ENCODE data around the gene MTM1.

Gene MTM1

GRCh38 chrX:150610043-150610442 is 41.6 kb downstream of the MTM1 start:
- no peak for DNase-seq

DNA sequence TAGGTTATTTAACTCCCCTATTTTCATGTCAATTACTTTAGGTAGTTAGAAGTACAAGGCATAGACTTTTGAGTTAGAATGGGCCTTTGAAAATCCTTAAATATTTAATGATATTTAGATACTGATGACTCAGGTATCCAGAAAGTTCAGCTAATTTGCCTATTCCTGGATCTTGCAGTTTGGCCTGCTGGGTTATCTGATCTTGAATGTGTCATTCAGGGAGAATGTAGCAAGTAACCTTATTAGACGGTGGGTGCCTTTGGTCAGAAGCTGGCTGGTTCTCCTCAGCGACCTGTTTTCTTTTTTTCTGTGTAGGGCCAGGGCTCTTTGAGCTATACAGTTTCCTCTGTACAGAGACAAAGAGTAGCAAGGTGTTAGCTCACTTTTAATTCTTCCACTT is 42.0 kb downstream of the MTM1 start:
- no peak for DNase-seq

DNA sequence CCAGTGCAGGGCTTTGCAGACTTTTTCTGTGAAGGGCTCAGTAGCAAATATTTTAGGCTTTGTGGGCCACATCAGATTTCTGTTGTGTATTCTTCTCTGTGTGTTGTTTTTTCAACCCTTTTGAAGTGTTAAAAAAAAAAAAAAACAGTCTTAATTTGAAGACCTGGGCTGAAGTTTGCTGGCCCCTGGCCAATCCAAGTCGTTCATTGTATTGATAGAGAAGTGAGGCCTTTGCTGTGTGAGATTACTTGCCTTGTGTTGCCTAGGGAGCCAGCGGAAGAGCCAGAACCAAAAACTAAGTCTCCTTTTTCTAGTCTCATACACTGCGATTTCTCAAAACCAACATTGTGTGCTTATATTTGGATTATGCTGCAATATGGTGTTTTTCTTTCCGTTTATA is 46.9 kb downstream of the MTM1 start:
- no peak for DNase-seq

GRCh38 chrX:150616179-150616862 is 47.9 kb downstream of the MTM1 start:
- DNase-seq, result no peak

GRCh38 chrX:150616863-150617198 is 48.4 kb downstream of the MTM1 start:
- DNase-seq, result no peak

DNA sequence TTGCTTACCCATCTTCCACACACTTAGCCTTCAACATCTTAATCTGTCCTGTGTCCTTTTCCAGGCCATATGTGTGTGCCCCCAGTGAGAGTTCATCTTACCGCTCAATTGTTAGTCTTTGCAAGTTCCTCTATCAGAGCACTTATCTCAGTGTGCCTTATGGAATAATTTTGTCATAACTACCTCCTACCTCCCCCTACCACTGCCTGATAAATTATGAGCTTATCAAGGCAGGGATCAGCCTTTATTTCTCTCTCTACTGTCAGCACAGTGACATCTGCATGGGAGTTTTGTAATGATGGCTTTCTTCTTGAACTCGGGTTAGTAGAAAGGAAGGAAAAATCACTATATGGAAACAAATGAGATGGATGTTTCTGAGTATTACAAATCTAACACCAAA is 53.2 kb downstream of the MTM1 start:
- no peak for DNase-seq

DNA sequence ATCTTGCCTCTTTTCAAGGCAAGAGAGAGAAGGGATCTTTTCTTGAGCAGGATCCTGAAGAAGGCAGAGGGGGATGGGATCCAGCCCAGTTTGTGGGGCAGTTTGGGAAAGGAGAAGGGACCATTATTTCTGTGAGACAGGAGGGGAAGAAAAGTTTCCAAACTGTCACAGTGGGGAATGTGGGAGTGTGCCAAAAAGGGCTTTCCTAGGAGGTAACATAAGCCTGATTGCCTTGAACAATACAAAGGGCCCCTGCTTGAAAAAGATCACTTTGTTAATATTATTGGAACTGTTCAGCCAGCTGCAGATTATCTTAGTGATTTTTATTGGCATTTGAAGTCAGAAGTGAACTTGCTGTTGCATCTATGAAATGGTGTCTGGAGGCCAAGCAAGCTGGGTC is 55.2 kb downstream of the MTM1 start:
- no peak for DNase-seq

DNA sequence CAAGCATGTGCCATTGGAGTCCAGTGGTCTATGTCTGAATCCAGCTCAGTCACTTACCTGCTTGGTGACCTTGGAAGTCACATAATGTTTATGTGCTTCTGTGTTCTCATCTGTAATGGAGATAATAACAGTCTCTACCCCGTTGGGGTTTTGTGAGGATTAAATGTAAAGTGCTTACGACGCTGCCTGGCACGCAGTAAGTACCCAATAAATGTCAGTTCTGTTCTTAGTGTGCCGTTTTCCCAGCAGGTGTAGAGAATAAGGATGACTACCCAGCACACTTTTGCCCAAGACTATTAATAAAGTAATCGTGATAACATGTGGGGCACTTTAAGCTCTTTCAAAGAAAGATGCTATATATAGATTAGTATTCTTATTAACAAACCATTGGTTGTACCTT is 56.7 kb downstream of the MTM1 start:
- DNase-seq, result no peak

GRCh38 chrX:150625875-150626274 is 57.5 kb downstream of the MTM1 start:
- DNase-seq, result no peak

DNA sequence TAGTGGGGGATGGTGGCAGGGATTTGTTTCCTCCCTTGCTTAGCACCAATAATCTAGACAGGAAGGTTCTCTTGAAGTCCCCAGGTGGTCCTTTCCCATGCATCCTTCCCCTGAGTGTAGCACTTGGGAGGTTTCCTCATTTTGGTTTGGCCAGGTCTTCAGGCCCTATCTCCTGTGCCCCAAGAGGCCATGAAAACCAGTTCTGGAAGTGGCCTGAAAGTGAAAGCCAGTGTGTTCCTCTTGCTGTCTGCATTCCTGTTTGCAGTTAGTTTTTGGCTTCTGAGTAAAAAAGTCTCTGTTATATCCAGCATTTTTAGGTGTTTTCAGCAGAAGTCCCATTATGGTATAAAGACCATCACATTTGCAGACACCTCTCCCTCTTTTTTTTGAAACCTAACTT is 59.5 kb downstream of the MTM1 start:
- no peak for DNase-seq

DNA sequence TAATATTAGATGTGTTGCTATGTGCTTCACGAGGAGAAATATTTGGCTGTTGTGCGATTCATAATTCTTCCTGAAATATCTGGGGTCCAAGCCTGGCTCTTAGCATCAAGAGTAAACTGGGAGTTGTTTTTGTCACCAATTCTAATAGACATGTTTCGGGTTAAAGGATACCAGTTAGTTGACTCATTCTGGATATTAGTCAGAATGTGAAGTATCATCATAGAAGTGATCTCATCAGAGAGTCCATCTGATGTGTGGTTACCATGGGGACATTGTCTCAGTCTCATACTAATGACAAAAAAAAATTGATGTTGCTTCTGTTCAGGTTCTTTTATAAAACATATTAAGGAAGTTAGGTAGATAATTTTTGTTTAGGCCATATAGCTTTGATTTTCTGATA is 67.5 kb downstream of the MTM1 start:
- peak; percentile 76 for DNase-seq

DNA sequence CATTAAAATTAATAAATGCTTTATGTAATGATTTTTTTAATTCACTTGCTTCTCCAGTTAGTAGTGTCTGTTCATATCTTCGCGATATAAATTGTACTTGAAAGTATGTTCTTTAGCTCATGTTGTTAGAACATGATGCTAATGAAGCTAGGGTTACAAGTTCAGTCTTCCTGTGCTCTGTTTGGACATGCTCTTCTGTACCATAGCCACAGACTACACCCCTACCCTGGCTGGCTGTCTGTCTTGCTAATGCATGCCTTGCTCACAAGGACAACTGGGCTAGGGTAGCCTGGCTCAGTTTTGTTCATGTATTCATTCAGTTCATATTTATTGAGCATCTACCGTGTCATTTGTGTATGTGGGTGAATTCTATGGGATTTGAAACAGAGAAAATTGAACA is 74.0 kb downstream of the MTM1 start:
- no peak for DNase-seq

GRCh38 chrX:150643271-150643670 is 74.8 kb downstream of the MTM1 start:
- DNase-seq, result peak; percentile 6

- no peak for DNase-seq
Observed at GRCh38 chrX:150643958-150644357, 75.5 kb downstream of the MTM1 start.

- DNase-seq, result no peak
Observed at GRCh38 chrX:150644422-150644821, 76.0 kb downstream of the MTM1 start.

DNA sequence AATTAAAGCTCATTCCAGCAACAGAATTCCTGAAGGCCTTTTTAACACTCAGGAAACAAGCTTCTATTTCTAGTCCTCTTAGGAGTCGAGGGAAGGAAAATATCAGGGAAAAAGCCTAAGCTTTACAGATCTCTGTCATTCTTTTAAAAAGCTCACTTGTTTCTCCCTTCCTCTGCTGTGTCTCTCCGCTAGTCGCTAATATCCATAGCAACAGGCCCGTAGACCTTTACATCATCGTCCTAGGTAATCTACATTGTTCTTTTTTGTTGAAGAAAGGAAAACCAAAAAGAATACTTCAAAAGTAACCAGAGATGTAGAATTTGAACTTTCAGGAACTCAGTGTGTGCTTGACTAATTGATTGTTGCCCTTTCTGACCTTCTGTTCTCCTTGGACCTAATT is 78.9 kb downstream of the MTM1 start:
- DNase-seq, result no peak

DNA sequence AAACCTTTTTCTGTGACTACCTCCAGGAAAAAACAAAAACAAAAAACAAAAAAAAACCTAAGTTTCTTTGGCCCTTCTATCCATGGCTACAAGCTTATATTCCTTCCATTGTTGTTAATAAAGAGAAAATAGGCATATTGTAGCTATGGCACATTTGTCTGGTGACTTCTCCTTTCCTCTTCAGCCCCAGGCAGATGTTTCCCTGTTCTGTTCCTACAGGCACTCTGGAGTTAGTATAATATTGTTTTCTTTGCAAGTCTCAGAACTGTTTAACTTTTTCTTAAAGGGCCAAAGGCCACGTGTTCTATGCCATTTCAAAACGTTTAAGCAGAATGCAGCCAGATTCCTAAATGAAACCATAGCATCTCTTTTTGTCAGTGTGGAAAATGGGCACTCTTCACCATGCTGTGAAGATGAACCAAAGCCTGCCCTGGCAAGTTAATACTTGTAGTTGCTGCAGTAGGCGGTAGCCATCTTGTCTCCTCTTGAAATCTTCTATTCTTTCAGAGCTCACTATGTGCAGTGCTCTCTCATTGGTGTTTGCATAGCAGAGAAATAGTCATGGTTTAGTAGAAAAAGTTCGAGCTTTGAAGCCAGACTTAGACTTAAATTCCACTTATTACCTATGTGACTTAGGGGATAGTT is 80.0 kb downstream of the MTM1 start:
- DNase-seq, result no peak

DNA sequence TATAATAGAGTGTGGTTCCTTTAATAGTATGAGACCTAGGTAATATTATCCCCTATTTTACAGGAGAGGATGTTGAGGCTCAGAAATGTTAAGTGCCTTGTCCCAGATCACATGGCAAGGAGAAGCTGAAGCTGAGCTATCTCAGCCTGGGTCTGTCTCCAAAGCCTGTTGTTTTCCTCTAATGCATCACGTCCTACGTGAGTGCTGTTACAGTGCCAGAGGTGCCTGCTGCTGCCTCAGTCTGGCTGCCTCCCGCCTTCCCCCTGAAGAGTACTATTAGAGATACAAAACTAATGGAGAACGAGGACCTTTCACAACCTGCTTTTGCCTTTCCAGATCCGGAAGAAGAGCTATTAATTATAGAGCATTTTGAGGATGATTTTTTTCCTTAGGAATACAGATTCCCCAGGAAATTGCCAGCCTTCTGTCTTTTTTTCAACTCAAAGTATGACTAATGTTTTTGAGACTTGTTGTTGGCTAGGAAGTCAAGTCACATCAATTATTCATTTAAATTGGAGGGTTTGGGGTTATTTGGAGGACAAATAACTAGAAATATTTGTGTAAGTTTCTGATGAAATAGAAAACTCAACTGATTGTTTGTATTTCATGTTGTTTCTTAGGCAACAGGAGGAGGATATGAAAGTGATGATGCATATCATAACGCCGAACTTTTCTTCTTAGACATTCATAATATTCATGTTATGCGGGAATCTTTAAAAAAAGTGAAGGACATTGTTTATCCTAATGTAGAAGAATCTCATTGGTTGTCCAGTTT is 80.9 kb downstream of the MTM1 start:
- DNase-seq, result no peak

DNA sequence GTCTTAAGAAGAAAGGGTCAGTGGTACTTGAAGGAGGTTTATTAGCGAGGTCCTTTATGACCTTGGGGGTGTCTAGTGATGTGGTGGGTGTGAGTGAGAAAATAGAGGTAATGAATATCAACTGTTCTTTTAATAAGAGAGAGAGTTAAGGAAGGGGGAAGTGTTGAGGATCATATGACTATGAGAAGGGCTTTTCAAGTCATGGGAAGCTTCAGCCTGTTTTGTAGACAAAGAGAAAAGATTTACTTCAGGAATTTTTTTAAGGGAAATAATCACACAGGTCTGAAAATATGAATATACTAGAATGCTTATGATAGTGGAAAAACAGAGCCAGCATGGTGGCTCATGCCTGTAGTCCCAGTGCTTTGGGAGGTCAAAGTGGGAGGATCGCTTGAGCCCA is 83.5 kb downstream of the MTM1 start:
- DNase-seq, result no peak

DNA sequence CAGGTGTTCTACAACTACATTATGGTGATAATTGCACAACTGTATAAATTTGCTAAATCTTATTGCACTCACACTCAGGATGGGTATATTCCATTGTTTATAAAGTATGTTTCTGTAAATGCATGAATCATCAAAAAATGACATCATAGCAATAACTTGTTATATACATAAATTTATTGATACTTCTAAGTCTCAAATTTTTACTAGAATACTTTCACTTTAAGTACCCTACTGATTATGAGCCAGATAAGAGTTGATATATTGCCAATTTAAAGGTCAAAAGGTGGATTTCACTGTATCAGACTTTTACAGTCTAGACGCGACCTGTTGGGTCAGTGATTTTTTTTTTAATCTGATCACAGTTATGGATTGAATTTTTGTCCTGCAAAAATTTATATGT is 87.4 kb downstream of the MTM1 start:
- DNase-seq, result no peak

DNA sequence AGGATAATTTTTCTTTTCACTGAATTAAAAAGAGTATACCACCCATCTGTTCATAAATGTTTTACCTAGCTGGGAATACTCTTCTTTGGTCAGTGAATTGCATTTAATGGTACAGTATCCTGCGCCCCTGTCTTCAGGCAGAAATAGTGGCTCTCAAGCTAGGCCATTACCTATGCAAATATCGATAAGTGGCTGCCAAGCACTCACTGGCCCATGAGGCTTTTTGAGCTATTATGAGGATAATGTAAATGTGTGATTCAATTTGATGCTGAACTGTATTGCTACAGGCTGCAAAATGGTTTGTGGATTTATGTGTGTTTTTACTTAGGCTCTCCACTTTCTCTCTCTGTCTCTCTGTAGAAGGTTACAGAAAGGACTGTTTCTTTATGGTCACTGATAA is 94.7 kb downstream of the MTM1 start:
- no peak for DNase-seq

GRCh38 chrX:150664290-150664689 is 95.9 kb downstream of the MTM1 start:
- no peak for DNase-seq

DNA sequence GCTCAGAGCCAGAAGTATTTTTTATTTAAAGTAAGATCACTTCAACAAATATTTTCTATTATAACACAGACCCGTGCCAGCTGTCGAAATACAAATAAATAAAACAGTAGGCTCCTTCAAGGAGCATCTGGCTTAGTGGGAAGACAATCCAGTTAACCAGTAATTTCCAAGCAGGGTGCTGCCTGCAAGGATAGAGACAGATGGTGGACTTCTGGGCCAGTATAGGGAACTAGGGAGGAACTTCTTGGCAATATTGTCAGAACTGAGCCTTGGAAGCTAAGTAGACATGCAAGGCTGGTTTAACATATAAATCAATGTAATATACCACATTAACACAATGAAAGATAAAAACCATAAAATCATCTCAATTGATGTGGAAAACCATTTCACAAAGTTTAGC is 107.8 kb downstream of the MTM1 start:
- no peak for DNase-seq

GRCh38 chrX:150680974-150681373 is 112.6 kb downstream of the MTM1 start:
- DNase-seq, result peak; percentile 51

- DNase-seq, result no peak
Observed at GRCh38 chrX:150683112-150683511, 114.7 kb downstream of the MTM1 start.

Measured in DMS53 (cell line).